Pons (tissue), 1 donor: ENCODE measurements around the gene SPDYA.

Source experiments
- DNase-seq: peaks from one replicate; pipeline ENCODE4 v3.0.0-alpha.2; 2016; ENCODE audit warnings: low spot score

The SPDYA gene

DNA sequence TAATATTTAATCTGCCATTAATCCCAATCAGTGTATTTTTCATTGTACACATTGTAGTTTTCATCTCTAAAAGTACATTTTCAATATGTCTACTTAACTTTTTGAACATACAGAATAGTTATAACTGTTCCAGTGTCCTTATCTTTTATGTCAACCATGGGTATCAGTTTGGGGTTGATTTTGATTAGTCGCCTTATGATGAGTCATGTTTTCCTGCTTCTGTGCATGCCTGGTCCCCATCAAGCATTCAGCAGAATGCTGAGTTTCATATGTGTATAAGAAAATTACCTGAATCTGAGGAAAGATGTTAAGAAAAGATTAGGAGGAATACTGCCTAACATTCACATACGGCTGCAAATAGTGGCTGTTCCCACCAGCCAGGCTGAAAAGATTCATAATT is 17.7 kb downstream of the SPDYA start:
- no peak for DNase-seq

DNA sequence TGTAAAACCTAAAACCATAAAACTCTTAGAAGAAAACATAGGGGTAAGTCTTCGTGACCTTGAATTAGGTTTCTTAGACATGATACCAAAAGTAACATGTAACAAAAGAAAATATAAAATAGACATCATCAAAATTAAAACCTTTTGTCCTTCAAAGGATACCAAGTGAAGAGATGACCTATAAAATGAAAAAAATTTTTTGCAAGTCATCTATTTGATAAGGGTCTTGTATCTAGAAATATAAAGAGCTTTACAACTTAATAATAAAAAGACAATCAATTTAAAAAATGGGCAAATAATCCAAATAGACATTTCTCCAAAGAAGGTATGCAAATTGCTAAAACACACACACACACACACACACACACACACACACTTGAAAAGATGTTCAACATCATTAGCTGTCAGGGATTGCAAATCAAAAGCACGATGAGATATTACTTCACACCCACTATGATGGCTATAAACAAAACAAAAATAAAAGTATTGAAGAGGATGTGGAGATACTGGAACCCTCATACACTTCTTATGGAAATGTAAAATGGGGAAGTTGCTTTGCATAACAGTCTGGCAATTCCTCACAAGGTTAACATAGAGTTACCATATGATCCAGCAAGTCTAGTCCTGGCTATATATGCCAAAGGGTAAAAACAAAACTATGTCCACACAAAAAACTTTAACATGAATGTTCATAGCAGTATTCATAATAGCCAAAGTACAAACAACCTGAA is 23.3 kb downstream of the SPDYA start:
- DNase-seq = no peak

GRCh38 chr2:28835781-28836180 is 25.1 kb downstream of the SPDYA start:
- no peak for DNase-seq

GRCh38 chr2:28838971-28839370 is 28.3 kb downstream of the SPDYA start:
- DNase-seq = no peak

DNA sequence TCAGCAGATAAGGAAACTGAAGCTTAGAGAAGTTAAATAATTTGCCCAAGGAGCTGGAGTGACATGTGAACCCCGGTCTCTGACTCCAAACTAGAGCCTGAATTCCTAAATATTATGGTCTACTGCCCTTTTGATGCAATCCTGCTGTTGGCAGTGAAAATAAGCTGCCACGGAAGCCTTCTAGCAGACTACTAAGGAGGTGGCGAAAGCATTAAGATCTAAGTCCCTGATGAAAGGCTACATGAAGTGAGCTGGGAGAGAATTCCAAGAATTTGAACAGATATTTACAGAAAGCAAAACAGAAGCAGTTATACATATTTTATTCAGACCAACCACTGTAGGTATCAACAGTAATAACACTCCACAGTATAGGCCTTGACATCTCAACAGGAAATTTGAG is 31.4 kb downstream of the SPDYA start:
- DNase-seq = no peak

DNA sequence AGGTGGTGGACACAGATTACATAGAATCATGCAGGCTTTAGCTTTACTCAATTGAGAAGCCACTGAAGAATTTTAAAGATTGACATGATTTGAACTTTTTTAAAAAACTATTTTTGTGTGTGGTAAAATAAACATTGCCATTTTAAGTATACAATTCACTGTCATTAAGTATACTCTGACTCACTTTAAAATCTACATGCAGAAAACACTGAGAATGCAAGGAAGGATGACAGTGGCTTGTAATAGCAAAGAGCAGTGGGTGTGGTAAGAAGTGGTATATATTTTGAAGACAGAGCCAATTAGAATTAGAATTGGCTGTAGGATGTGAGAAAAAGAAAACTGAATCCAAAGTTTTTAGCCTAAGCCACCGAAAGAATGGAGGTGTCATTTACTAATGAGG is 44.6 kb downstream of the SPDYA start:
- no peak for DNase-seq

- DNase-seq = no peak
These were observed 45.3 kb downstream of the SPDYA start for GRCh38 chr2:28855977-28856376.

- DNase-seq = no peak
These were observed 58.0 kb downstream of the SPDYA start for GRCh38 chr2:28868611-28869010.

- DNase-seq = no peak
These were observed 59.0 kb downstream of the SPDYA start for GRCh38 chr2:28869494-28870145.

GRCh38 chr2:28870146-28870891 is 59.7 kb downstream of the SPDYA start, which contains the start of gene TRMT61B:
Gene TRMT61B (minus strand): TSS chr2:28870309. CDS start chr2:28870277, 32 bp downstream.
- peak; percentile 91 for DNase-seq

- no peak for DNase-seq
These were observed 61.0 kb downstream of the SPDYA start for GRCh38 chr2:28871620-28872019.

- DNase-seq = no peak
These were observed 69.6 kb downstream of the SPDYA start for GRCh38 chr2:28880193-28880592.

- DNase-seq = no peak
These were observed 82.9 kb downstream of the SPDYA start for GRCh38 chr2:28893488-28893887.

- peak; percentile 98 for DNase-seq
These were observed 84.0 kb downstream of the SPDYA start, which contains the start of gene WDR43 for GRCh38 chr2:28894470-28895188. Gene WDR43 (plus strand): TSS chr2:28894667. CDS start chr2:28894699, 32 bp downstream.

GRCh38 chr2:28895189-28895893 is 84.7 kb downstream of the SPDYA start:
- no peak for DNase-seq

- no peak for DNase-seq
These were observed 86.3 kb downstream of the SPDYA start for GRCh38 chr2:28896906-28897305.

DNA sequence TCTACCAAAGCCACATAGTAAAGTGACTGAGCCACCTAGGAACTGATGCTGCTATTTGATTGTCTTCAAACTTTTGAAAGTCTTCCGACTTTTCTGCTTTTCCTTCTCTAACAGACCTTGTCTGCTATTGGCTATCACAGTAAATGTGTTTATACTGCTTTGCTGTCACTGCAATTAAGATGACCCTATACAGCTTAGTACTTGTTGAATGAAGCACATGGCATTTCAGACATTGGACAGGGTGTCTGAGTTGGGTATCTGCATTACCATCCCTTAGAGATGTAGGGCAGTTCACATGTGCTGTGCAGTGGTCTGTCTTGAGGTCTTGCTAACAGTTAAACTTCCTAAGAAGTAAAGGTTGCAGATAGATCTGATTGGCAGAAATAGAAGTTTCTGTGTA is 87.4 kb downstream of the SPDYA start:
- DNase-seq = no peak
